Progenitor cell of endocrine pancreas (in vitro differentiated cells): ENCODE data around the gene RNPEPL1. TPM values are rescaled to one million over a fixed set of nuclear protein-coding genes. Genes with fewer than 3 reads are reported as not detected.
"Not testable (repeated sequence)": the region's sequence is repeated elsewhere in the genome, so short reads cannot be mapped to it uniquely, and the experiment has no call there.

Experiments used
- DNase-seq: peaks from one replicate; pipeline ENCODE4 v3.0.0; 2021; ENCODE audit warnings: low spot score; ENCODE audit not compliant: unreplicated experiment
- H3K27ac Mint-ChIP-seq: 2 replicates; pipeline ENCODE4 v1.8.0; 2021; ENCODE audit warnings: mild to moderate bottlenecking, moderate library complexity, mixed read lengths
- H3K27me3 Mint-ChIP-seq: 2 replicates; pipeline ENCODE4 v1.8.0; 2021; ENCODE audit warnings: mixed read lengths
- H3K36me3 Mint-ChIP-seq: 2 replicates; pipeline ENCODE4 v1.8.0; 2022; ENCODE audit warnings: mixed read lengths; ENCODE audit not compliant: insufficient read depth
- H3K4me1 Mint-ChIP-seq: 2 replicates; pipeline ENCODE4 v1.8.0; 2021; ENCODE audit warnings: low read depth, mixed read lengths
- H3K4me3 Mint-ChIP-seq: 2 replicates; pipeline ENCODE4 v1.8.0; 2021; ENCODE audit warnings: low read depth, mild to moderate bottlenecking, moderate library complexity, mixed read lengths
- H3K9me3 Mint-ChIP-seq: 2 replicates; pipeline ENCODE4 v1.8.0; 2021; ENCODE audit warnings: low read depth, mixed read lengths
- total RNA-seq: library from RNA; stranded (reverse); gene quantifications from 2 replicates; pipeline ENCODE4 v1.2.1, GENCODE V29; 2021
- TF ChIP-seq, protein P1 (sequence below): fragments of 200-600 bp; sonication (generic); IDR thresholded peaks from one replicate; pipeline ENCODE4 v1.5.0; 2021; ENCODE audit warnings: antibody characterized with exemption, mild to moderate bottlenecking; ENCODE audit not compliant: unreplicated experiment

Gene RNPEPL1
- total RNA-seq, 1 donor from 2014 or later: 52.2 TPM

DNA sequence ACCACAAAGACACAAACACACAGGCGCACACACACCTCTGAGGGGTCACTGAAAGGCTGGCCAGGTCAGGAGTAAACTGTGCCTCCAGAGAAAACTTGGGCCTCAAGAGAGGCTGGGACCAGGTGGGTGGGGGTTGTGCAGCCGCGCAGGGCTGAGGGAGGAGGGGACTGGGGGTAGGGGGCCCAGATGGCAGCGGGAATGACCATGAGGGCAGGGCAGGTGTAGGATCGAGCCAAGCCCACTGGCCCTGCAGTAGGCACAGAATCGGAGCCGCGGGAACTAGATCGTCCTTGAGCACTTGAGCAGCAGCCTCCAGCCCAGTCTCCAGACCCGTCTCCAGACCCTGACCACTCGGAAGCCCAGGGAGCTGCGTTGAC, 47.3 kb upstream of the RNPEPL1 start:
- no peak overlapping the region for H3K27ac Mint-ChIP-seq
- no peak for DNase-seq
- H3K4me3 Mint-ChIP-seq: no peak overlapping the region
- H3K27me3 Mint-ChIP-seq: peaks cover 11% of the 10 kb centered on the region
- TF ChIP-seq, protein P1, sequence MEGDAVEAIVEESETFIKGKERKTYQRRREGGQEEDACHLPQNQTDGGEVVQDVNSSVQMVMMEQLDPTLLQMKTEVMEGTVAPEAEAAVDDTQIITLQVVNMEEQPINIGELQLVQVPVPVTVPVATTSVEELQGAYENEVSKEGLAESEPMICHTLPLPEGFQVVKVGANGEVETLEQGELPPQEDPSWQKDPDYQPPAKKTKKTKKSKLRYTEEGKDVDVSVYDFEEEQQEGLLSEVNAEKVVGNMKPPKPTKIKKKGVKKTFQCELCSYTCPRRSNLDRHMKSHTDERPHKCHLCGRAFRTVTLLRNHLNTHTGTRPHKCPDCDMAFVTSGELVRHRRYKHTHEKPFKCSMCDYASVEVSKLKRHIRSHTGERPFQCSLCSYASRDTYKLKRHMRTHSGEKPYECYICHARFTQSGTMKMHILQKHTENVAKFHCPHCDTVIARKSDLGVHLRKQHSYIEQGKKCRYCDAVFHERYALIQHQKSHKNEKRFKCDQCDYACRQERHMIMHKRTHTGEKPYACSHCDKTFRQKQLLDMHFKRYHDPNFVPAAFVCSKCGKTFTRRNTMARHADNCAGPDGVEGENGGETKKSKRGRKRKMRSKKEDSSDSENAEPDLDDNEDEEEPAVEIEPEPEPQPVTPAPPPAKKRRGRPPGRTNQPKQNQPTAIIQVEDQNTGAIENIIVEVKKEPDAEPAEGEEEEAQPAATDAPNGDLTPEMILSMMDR: no peak
- H3K36me3 Mint-ChIP-seq: peaks cover 48% of the 10 kb centered on the region
- H3K9me3 Mint-ChIP-seq: peaks cover 24% of the 10 kb centered on the region
- H3K4me1 Mint-ChIP-seq: no peaks in the 10 kb centered on the region

- not testable (repeated sequence) for H3K4me3 Mint-ChIP-seq, H3K27ac Mint-ChIP-seq, DNase-seq, H3K4me1 Mint-ChIP-seq
- Mint-ChIP-seq H3K9me3 (peaks cover 29% of the 10 kb centered on the region), H3K27me3 (peaks cover 11% of the 10 kb centered on the region), H3K36me3 (peaks cover 54% of the 10 kb centered on the region)
Measured at GRCh38 chr2:240521885-240522284, 46.4 kb upstream of the RNPEPL1 start.

GRCh38 chr2:240522406-240522805, 45.9 kb upstream of the RNPEPL1 start:
- H3K27ac Mint-ChIP-seq: no peak overlapping the region
- H3K4me3 Mint-ChIP-seq: no peak overlapping the region
- peaks cover 11% of the 10 kb centered on the region for H3K27me3 Mint-ChIP-seq
- TF ChIP-seq, protein P1: no peak
- no peak for DNase-seq
- peaks cover 59% of the 10 kb centered on the region for H3K36me3 Mint-ChIP-seq
- H3K9me3 Mint-ChIP-seq: peaks cover 35% of the 10 kb centered on the region
- H3K4me1 Mint-ChIP-seq: no peaks in the 10 kb centered on the region

DNA sequence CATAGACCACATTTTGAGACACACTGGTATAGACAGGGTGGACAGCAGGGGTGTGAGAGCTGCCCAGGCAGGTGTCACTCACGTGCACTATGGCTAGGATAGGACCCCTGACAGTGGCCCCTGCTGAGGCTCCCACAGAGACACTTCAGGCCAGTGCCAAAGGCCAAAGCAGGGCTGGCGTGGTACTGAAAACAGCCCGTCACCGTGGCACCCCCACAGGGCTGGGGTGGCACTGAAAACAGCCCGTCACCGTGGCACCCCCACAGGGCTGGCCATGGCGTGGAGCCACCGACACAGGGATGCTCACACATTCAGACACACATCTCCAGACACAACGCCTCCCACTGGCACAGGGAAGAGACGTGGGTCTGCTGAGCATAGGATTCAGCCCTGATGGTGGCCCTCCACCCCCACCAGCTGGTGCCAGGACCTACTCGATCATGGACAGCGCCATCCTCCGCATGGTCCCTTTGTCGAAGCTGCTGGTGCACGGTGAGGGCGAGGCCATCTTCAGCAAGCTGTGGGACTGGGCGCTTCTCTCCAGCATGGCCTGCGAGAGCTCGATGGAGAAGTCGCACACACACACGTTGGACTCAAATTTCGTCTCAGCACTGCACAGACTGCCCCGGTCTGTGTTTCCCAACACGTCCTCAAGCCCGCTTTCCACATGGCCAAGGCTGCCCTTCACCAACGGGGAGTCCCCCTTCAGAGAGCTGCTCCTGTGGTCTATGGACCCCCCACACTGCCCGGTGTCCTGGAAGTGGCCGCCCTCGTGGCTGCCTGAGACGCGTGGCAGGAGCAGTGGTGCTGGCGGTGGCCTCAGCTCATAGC, 44.6 kb upstream of the RNPEPL1 start:
- Mint-ChIP-seq H3K27me3 (peaks cover 11% of the 10 kb centered on the region), H3K36me3 (peaks cover 64% of the 10 kb centered on the region), H3K4me3 (no peak overlapping the region), H3K9me3 (peaks cover 38% of the 10 kb centered on the region), H3K4me1 (no peaks in the 10 kb centered on the region), H3K27ac (no peak overlapping the region)
- TF ChIP-seq, protein P1: no peak
- no peak for DNase-seq

GRCh38 chr2:240524963-240525718, 43.1 kb upstream of the RNPEPL1 start:
- Mint-ChIP-seq H3K27ac (no peak overlapping the region), H3K9me3 (peaks cover 40% of the 10 kb centered on the region), H3K36me3 (peaks cover 70% of the 10 kb centered on the region), H3K27me3 (peaks cover 5% of the 10 kb centered on the region), H3K4me3 (no peak overlapping the region), H3K4me1 (no peaks in the 10 kb centered on the region)
- TF ChIP-seq, protein P1: no peak
- no peak for DNase-seq
